Esophagus squamous epithelium (tissue), 5 donors: ENCODE data around the gene ALDH1A3. TPM values are rescaled to one million over a fixed set of nuclear protein-coding genes. Genes with fewer than 3 reads are reported as not detected.

Experiments
- DNase-seq: peaks from one replicate; lab custom pipeline; 2025; lab: John Stamatoyannopoulos, UW
- H3K27ac ChIP-seq, 4 donors: fragments of 200-600 bp; sonication (generic); one replicate each; pipeline ENCODE4 v1.5.1; 2016 to 2019; ENCODE audit warnings: mild to moderate bottlenecking in 1 of 4
- H3K27me3 ChIP-seq, 4 donors: fragments of 200-600 bp; sonication (generic); 1 replicate in 3 of 4; 2 replicates in 1 of 4; pipeline versions ENCODE4 v1.5.1 to v1.6.0; 2017 to 2021; ENCODE audit warnings: antibody characterized with exemption in 1 of 4
- H3K36me3 ChIP-seq, 3 donors: fragments of 200-600 bp; sonication (generic); one replicate each; pipeline ENCODE4 v1.5.1; 2016 to 2019
- H3K4me1 ChIP-seq, 3 donors: fragments of 200-600 bp; sonication (generic); one replicate each; pipeline ENCODE4 v1.5.1; 2017 to 2019
- H3K4me3 ChIP-seq, 4 donors: fragments of 200-600 bp; sonication (generic); 1 replicate in 3 of 4; 2 replicates in 1 of 4; pipeline ENCODE4 v1.5.1; 2016 to 2019; ENCODE audit warnings: mild to moderate bottlenecking in 2 of 4, moderate library complexity in 1 of 4
- H3K9me3 ChIP-seq, 3 donors: fragments of 200-600 bp; sonication (generic); one replicate each; pipeline ENCODE4 v1.5.1; 2016 to 2019
- CTCF ChIP-seq, 6 experiments: fragments of 450-650 bp in 4 of 6; fragments of 200-600 bp in 2 of 6; sonication (generic) in 2 of 6; IDR thresholded peaks; one replicate each; pipeline ENCODE4 v1.5.1; 2016 to 2019; ENCODE audit warnings: antibody characterized with exemption in 6 of 6, mild to moderate bottlenecking in 4 of 6, moderate library complexity in 4 of 6
- POLR2A ChIP-seq, 4 donors: fragments of 450-650 bp; IDR thresholded peaks; one replicate each; pipeline ENCODE4 v1.6.1; 2017; ENCODE audit warnings: antibody characterized with exemption in 4 of 4, mild to moderate bottlenecking in 4 of 4, moderate library complexity in 3 of 4
- WGBS, 2 donors: methylation state at CpG; one replicate each; pipeline ENCODE4 v1.1.5; 2018; 5-methylcytosine and 5-hydroxymethylcytosine counted together
- intact Hi-C: fragments of 100-400 bp; cut with DNase I; formaldehyde crosslinking; loops from one replicate; pipeline ENCODE4 v1.15.0; 2022
- total RNA-seq, 4 donors: library from RNA; depleted of rRNA; stranded (reverse); fragments of >200 nt; gene quantifications; one replicate each; pipeline ENCODE4 v1.1.0, GENCODE V29; 2016
- donor health status: DM: yes; HTN: yes; CAD: no.

Gene ALDH1A3
- total RNA-seq, 4 donors from 2014 or later = 31.9 to 63.0 (median 38.1) TPM

GRCh38 chr15:100852630-100853029 lies 27.0 kb upstream of the ALDH1A3 start:
- H3K4me1 ChIP-seq = peaks cover 3 to 15% (median 10%) of the 10 kb centered on the region in 3 donors
- no peaks in the 10 kb centered on the region for H3K9me3 ChIP-seq
- TF ChIP-seq CTCF (IDR thresholded peaks at IDR 0.05) = no peak
- no peak for TF ChIP-seq POLR2A (IDR thresholded peaks at IDR 0.05)
- H3K36me3 ChIP-seq = no peaks in the 10 kb centered on the region
- no peak for DNase-seq
- intact Hi-C loops = no loop called here
- H3K27ac ChIP-seq = no peak overlapping the region
- WGBS, 2 donors = 74 to 78% methylated on average over 3 to 4 of the region's 4 CpGs
- H3K4me3 ChIP-seq = no peak overlapping the region
- peaks cover 0 to 7% (median 0%) of the 10 kb centered on the region in 4 donors for H3K27me3 ChIP-seq

GRCh38 chr15:100853676-100854440 lies 25.8 kb upstream of the ALDH1A3 start:
- peaks cover 3 to 11% (median 9%) of the 10 kb centered on the region in 3 donors for H3K4me1 ChIP-seq
- TF ChIP-seq CTCF (IDR thresholded peaks at IDR 0.05) = no peak
- TF ChIP-seq POLR2A (IDR thresholded peaks at IDR 0.05) = no peak
- H3K36me3 ChIP-seq = no peaks in the 10 kb centered on the region
- H3K4me3 ChIP-seq = no peak overlapping the region
- intact Hi-C loops = no loop called here
- H3K27me3 ChIP-seq = peaks cover 0 to 7% (median 0%) of the 10 kb centered on the region in 4 donors
- H3K27ac ChIP-seq = no peak overlapping the region
- WGBS, 2 donors = 88 to 91% methylated on average over 4 to 9 of the region's 15 CpGs
- no peak for DNase-seq
- no peaks in the 10 kb centered on the region for H3K9me3 ChIP-seq

GRCh38 chr15:100856867-100857266 lies 22.8 kb upstream of the ALDH1A3 start:
- H3K9me3 ChIP-seq = peaks cover 0 to 6% (median 0%) of the 10 kb centered on the region in 3 donors
- H3K4me1 ChIP-seq = no peaks in the 10 kb centered on the region
- H3K27ac ChIP-seq = no peak overlapping the region
- peaks cover 0 to 3% (median 0%) of the 10 kb centered on the region in 4 donors for H3K27me3 ChIP-seq
- intact Hi-C loops = no loop called here
- no peak for TF ChIP-seq CTCF (IDR thresholded peaks at IDR 0.05)
- no peak for TF ChIP-seq POLR2A (IDR thresholded peaks at IDR 0.05)
- no peak overlapping the region for H3K4me3 ChIP-seq
- no peaks in the 10 kb centered on the region for H3K36me3 ChIP-seq
- WGBS, 2 donors = 35 to 42% methylated on average over 5 of the region's 5 CpGs
- no peak for DNase-seq

GRCh38 chr15:100858294-100858693 lies 21.3 kb upstream of the ALDH1A3 start:
- no peaks in the 10 kb centered on the region for H3K4me1 ChIP-seq
- peaks cover 0 to 6% (median 0%) of the 10 kb centered on the region in 3 donors for H3K9me3 ChIP-seq
- no peak overlapping the region for H3K4me3 ChIP-seq
- no peak for DNase-seq
- H3K27ac ChIP-seq = no peak overlapping the region
- intact Hi-C loops = no loop called here
- TF ChIP-seq CTCF (IDR thresholded peaks at IDR 0.05) = no peak
- no peak for TF ChIP-seq POLR2A (IDR thresholded peaks at IDR 0.05)
- H3K36me3 ChIP-seq = no peaks in the 10 kb centered on the region
- H3K27me3 ChIP-seq = peaks cover 0 to 4% (median 0%) of the 10 kb centered on the region in 4 donors
- WGBS, 2 donors = 76 to 86% methylated on average over 1 to 2 of the region's 2 CpGs
